Amygdala (tissue), 56 donors: ENCODE measurements around the gene NKX3-2.

Source experiments
- DNase-seq, 56 donors: peaks; one replicate each; lab custom pipeline; 2025; lab: John Stamatoyannopoulos, UW

NKX3-2 gene

DNA sequence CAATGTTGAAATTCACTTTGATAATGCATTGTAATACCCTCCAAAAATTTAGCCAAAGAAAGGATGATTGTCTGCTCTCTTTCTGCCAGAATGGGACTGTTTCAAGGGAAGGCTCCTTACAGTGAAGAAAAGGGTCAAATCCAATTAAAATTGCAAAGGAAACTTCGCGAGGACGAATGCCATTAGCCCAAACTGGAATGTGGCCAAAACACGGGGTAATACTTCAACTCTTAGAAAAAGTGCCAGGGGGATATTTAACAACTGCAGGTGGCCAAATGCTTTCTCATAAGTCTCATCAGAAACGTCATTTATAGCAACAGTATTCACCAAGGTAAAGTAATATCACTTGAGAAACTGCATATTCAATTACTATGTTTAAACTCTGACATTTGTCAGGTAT, 29.0 kb downstream of the NKX3-2 start:
- DNase-seq = no peak

- no peak for DNase-seq
Observed at GRCh38 chr4:13514722-13515121, 29.6 kb downstream of the NKX3-2 start.

- no peak for DNase-seq
Observed at GRCh38 chr4:13511101-13511500, 33.2 kb downstream of the NKX3-2 start.

GRCh38 chr4:13509442-13509841, 34.9 kb downstream of the NKX3-2 start:
- DNase-seq = no peak

DNA sequence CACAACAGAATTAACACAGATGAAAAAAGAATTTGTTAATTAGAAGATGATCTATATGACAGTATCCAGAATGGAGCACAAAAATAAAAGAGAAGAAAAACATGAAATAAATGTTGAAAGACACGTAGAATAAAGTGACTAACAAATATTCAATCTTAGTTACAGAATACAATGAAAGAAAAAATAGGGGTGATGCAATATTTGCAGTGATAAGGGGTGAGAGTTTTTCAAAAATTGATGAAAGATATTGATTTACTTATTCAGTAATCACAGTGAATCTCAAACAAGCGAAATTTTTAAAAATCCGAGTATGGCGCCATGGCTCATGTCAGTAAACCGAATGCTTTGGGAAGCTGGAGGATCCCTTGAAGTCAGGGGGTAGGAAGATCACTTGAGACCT, 39.9 kb downstream of the NKX3-2 start:
- no peak for DNase-seq

DNA sequence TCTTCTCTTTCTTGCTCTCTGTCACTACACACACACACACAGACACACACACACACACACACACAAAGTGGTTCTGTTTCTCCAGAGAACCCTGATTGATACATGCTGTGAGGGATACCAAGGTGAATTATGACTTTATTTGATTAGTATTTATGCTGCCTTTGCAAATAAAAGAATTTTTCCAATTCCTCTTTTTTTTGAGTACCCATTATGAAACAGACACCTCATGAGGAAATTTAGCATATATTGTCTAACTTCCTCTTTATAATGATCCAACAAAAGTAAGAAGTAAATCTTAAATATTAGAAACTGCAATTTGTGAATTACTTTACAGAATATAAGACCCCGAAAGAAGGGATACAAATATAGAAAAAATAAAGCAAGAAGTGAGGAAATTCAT, 45.8 kb downstream of the NKX3-2 start:
- no peak for DNase-seq

GRCh38 chr4:13496605-13497004, 47.7 kb downstream of the NKX3-2 start:
- DNase-seq = no peak

DNA sequence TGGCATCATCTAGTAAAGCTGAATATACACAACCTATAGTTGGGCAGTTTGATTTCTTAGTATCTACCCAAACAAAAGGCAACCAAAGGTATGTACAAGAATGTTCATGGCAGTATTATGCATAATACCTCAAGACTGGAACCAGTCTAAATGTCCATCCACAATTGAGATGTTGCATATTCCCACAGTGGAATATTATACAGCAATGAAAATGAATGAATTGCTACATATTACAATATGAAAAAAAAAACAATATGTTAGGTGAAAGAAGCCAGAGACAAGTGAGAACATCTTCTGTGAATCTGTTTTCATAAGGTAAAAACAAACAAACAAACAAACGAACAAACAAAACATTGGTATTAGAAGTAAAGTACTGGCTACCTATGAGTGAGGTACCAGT, 48.6 kb downstream of the NKX3-2 start:
- no peak for DNase-seq

GRCh38 chr4:13493793-13494192, 50.5 kb downstream of the NKX3-2 start:
- no peak for DNase-seq

DNA sequence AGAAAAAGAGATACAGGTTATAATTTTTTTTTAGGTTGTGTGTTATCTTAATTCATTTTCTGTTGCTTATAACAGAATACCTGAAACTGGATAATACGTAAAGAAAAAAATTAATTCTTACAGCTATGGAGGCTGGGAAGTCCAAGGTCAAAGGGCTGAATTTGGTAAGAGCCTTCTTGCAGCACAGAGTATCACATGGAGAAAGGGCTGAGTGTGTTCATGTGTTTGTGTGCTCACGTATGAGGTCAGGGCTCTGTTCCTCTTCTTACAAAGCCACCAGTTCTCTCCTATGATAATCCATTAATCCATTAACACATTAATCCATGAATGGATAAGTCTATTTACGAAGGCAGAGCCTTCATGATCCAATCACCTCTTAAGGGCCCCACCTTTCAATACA, 51.6 kb downstream of the NKX3-2 start:
- DNase-seq = no peak
